ENCODE measurements around the gene GRK4. TPM values are rescaled to one million over a fixed set of nuclear protein-coding genes. Genes with fewer than 3 reads are reported as not detected.

Gene GRK4
- total and polyA plus RNA-seq, 4 donors, result 1.0 to 2.2 (median 1.8) TPM

- H3K9ac ChIP-seq (ENCODE audit: low read depth in 1 of 2, low read length in 2 of 2), result peak overlapping the region in 1 of 2 donors; percentile 5
- H3K27me3 ChIP-seq (ENCODE audit: control insufficient read depth in 4 of 4, insufficient read depth in 4 of 4, low read length in 3 of 4), result no peaks in the 10 kb centered on the region
- no peaks in the 10 kb centered on the region for H3K36me3 ChIP-seq (ENCODE audit: control insufficient read depth in 4 of 4, insufficient read depth in 3 of 4, low read depth in 1 of 4, low read length in 3 of 4)
- peak overlapping the region; percentile 6 to 45 (median 22) for H3K4me3 ChIP-seq (ENCODE audit: low read depth in 1 of 3, low read length in 3 of 3)
- DNase-seq (ENCODE audit: low spot score), result peak; percentile 53
- H3K27ac ChIP-seq (ENCODE audit: low read depth in 1 of 2, low read length in 2 of 2), result peak overlapping the region in 1 of 2 donors; percentile 21
- H3K9me3 ChIP-seq (ENCODE audit: control insufficient read depth in 4 of 4, low read length in 3 of 4), result no peaks in the 10 kb centered on the region
- peaks cover 3 to 31% (median 10%) of the 10 kb centered on the region in 4 donors for H3K4me1 ChIP-seq (ENCODE audit: control insufficient read depth in 4 of 4, insufficient read depth in 4 of 4, low read length in 3 of 4)
- TF ChIP-seq SP1 (IDR thresholded peaks at IDR 0.05) (no peak), ZBTB33 (IDR thresholded peaks at IDR 0.05) (no peak), YY1 (IDR thresholded peaks at IDR 0.05) (no peak), REST (IDR thresholded peaks at IDR 0.05) (no peak), FOXA2 (IDR thresholded peaks at IDR 0.05) (no peak), HNF4A (conservative IDR thresholded peaks at IDR 0.05) (peak in 1 of 2 donors; percentile 23), CTCF (IDR thresholded peaks at IDR 0.05; ENCODE audit: low read depth, low read length, missing input control) (no peak), GABPA (IDR thresholded peaks at IDR 0.05 in 1 of 2, conservative IDR thresholded peaks at IDR 0.05 in 1 of 2) (no peak), HNF4G (IDR thresholded peaks at IDR 0.05) (no peak), FOXA1 (IDR thresholded peaks at IDR 0.05) (no peak), ATF3 (IDR thresholded peaks at IDR 0.05) (no peak), RXRA (IDR thresholded peaks at IDR 0.05) (peak; percentile 80), NR2F2 (IDR thresholded peaks at IDR 0.05) (no peak), TAF1 (conservative IDR thresholded peaks at IDR 0.05) (no peak), MAX (IDR thresholded peaks at IDR 0.05) (no peak), RAD21 (IDR thresholded peaks at IDR 0.05) (peak in 1 of 2 donors; percentile 7), JUND (IDR thresholded peaks at IDR 0.05) (no peak), EGR1 (IDR thresholded peaks at IDR 0.05; ENCODE audit: low read depth in 2 of 2) (no peak)
- WGBS, result 30% methylated on average over 57 of the region's 57 CpGs
These were observed 78.1 kb downstream of the GRK4 start for GRCh38 chr4:3041192-3042142.

All from liver (tissue), 9 donors.